GM23248 (cell line): Measurements from ENCODE around the gene STX18.

Source experiments
- EZH2 ChIP-seq: fragments of 200-600 bp; sonication (generic); IDR thresholded peaks from 2 replicates; pipeline ENCODE4 v1.6.1; 2018; ENCODE audit warnings: antibody characterized with exemption, mild to moderate bottlenecking; ENCODE audit not compliant: insufficient read depth, poor library complexity, severe bottlenecking
- EZH2phosphoT487 ChIP-seq: fragments of 200-600 bp; sonication (generic); IDR thresholded peaks from 2 replicates; pipeline ENCODE4 v1.6.1; 2018; ENCODE audit warnings: antibody characterized with exemption, moderate library complexity, mild to moderate bottlenecking, low read depth; ENCODE audit not compliant: insufficient read depth

GRCh38 chr4:4529392-4529791 lies 12.5 kb downstream of the STX18 start:
- TF ChIP-seq EZH2 (no peak), EZH2phosphoT487 (no peak)
